ENCODE data around the gene HK2. TPM values are rescaled to one million over a fixed set of nuclear protein-coding genes. Genes with fewer than 3 reads are reported as not detected.
"Not testable (repeated sequence)": the region's sequence is repeated elsewhere in the genome, so short reads cannot be mapped to it uniquely, and the experiment has no call there.

HK2 gene
- total RNA-seq, 2 donors from 2014 or later = 1.3 to 9.2 TPM

- DNase-seq = peak in 3 of 4 donors; percentile 13 to 31 (median 22)
- peak overlapping the region; percentile 41 to 68 for H3K4me3 ChIP-seq
- H3K27me3 ChIP-seq; intact Hi-C loops (cut with DNase I); H3K36me3 ChIP-seq (replicated peaks in 1 of 2; ENCODE audit: insufficient read depth in 1 of 2, low read depth in 2 of 2); H3K9me3 ChIP-seq: not testable (repeated sequence)
- H3K27ac ChIP-seq = peak overlapping the region in 3 of 4 donors; percentile 37 to 70 (median 58)
- ATAC-seq = peak; percentile 33
- peaks cover 29% of the 10 kb centered on the region for H3K4me1 ChIP-seq
- peak in 1 of 3 donors; percentile 18 for TF ChIP-seq POLR2A (IDR thresholded peaks at IDR 0.05)
- 0% methylated on average over 7 to 50 of the region's 51 CpGs for WGBS, 2 donors
These were observed 386 bp downstream of the HK2 start for GRCh38 chr2:74834234-74834791.

- TF ChIP-seq POLR2A (IDR thresholded peaks at IDR 0.05) (no peak), CTCF (IDR thresholded peaks at IDR 0.05) (no peak)
These were observed 1.1 kb downstream of the HK2 start for GRCh38 chr2:74834792-74835755.

GRCh38 chr2:74835831-74836674 lies 2.1 kb downstream of the HK2 start:
- intact Hi-C loops (cut with DNase I) = no loop called here
- H3K4me3 ChIP-seq = peak overlapping the region in 1 of 2 donors; percentile 68
- 14 to 17% methylated on average over 15 of the region's 15 CpGs for WGBS, 2 donors
- H3K36me3 ChIP-seq (replicated peaks in 1 of 2; ENCODE audit: insufficient read depth in 1 of 2, low read depth in 2 of 2) = no peaks in the 10 kb centered on the region
- H3K27me3 ChIP-seq = no peaks in the 10 kb centered on the region
- ATAC-seq = no peak
- H3K4me1 ChIP-seq = peaks cover 29% of the 10 kb centered on the region
- TF ChIP-seq POLR2A (IDR thresholded peaks at IDR 0.05) (no peak), CTCF (IDR thresholded peaks at IDR 0.05) (peak; percentile 40 to 71 (median 63))
- H3K27ac ChIP-seq = peak overlapping the region in 1 of 4 donors; percentile 34
- H3K9me3 ChIP-seq = no peaks in the 10 kb centered on the region
- no peak for DNase-seq

More at GRCh38 chr2:74834792-74835755, 1.1 kb downstream of the HK2 start:
- peak overlapping the region; percentile 41 to 68 for H3K4me3 ChIP-seq
- peak; percentile 28 to 53 (median 39) for DNase-seq
- H3K27me3 ChIP-seq = no peaks in the 10 kb centered on the region
- peak overlapping the region in 3 of 4 donors; percentile 37 to 70 (median 58) for H3K27ac ChIP-seq
- H3K36me3 ChIP-seq (replicated peaks in 1 of 2; ENCODE audit: insufficient read depth in 1 of 2, low read depth in 2 of 2) = no peaks in the 10 kb centered on the region
- peak; percentile 52 for ATAC-seq
- WGBS, 2 donors = 0 to 1% methylated on average over 29 to 72 of the region's 87 CpGs
- intact Hi-C loops (cut with DNase I) = no loop called here
- peaks cover 29% of the 10 kb centered on the region for H3K4me1 ChIP-seq
- H3K9me3 ChIP-seq = no peaks in the 10 kb centered on the region

DNA sequence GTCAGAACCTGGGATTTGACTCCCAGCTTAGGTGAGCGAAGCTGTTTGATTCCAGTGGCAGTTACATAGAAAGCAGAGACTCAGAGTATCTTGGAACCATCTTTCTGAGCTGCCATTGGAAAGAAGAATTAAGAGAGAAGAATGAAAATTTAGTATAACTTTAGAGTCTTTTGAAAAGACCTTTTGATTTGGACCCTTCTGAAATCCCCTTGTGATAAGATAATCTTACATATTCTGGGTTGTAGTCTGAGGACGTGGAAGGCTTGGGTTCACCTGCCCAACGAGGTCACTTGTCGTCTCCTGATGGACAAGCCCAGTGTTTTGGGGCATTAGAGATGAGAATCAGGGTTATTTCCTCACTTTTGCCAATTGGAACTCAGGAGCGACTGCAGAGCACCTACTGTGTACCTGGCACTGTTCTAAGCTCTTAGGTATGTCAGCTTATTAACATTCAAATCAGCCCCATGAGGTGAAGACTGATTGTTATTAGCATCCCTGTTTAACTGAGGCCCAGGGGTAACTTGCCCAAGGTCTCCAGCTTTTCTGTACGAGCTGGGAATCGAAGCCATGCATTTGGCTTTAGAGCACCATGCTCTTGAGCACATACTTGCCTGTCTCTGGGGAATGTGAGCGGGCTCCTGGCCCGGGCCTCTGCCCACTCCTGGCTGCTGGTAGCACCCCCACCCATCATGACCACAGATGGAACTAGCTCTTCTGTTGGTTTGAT lies 2.9 kb downstream of the HK2 start:
- Histone ChIP-seq H3K4me3 (no peak overlapping the region), H3K36me3 (replicated peaks in 1 of 2; ENCODE audit: insufficient read depth in 1 of 2, low read depth in 2 of 2) (no peaks in the 10 kb centered on the region), H3K27ac (no peak overlapping the region), H3K27me3 (no peaks in the 10 kb centered on the region), H3K4me1 (peaks cover 29% of the 10 kb centered on the region), H3K9me3 (no peaks in the 10 kb centered on the region)
- no peak for ATAC-seq
- TF ChIP-seq POLR2A (IDR thresholded peaks at IDR 0.05) (no peak), CTCF (IDR thresholded peaks at IDR 0.05) (no peak)
- intact Hi-C loops (cut with DNase I) = no loop called here
- DNase-seq = no peak
- 63 to 70% methylated on average over 8 to 9 of the region's 9 CpGs for WGBS, 2 donors
